Measurements from ENCODE around the gene TBL2. TPM values are rescaled to one million over a fixed set of nuclear protein-coding genes. Genes with fewer than 3 reads are reported as not detected.
"Not testable (repeated sequence)": the region's sequence is repeated elsewhere in the genome, so short reads cannot be mapped to it uniquely, and the experiment has no call there.

TBL2 gene
- total RNA-seq, 2 experiments from 2014 or later, result 23.3 to 27.2 TPM

DNA sequence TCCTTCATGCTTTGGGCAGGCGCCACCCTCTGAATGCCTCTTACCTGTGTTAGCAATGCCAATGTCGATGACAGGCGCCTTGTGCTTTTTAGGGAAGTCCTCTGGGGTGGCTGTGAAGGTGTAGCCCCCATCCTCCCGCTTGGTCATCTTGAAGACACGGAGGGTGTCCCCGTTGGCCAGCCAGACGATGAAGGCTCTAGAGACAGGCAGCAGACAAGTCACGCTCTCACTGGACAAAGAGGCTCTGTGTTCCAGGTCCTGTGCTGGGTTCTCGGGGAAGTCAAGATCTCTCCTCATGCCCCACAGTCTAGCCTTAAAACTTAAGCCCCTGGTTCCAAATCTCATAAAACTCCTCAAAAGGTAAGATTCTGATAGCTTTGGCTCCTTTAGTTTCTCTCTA is 5.1 kb downstream of the TBL2 start:
- DNase-seq, result no peak
- Mint-ChIP-seq H3K4me3 (no peak overlapping the region), H3K9me3 (ENCODE audit: low read depth) (no peaks in the 10 kb centered on the region), H3K27ac (no peak overlapping the region), H3K36me3 (peaks cover 39% of the 10 kb centered on the region), H3K4me1 (peaks cover 14% of the 10 kb centered on the region), H3K27me3 (no peaks in the 10 kb centered on the region)
- ATAC-seq, result no peak
- CTCF ChIA-PET, result no interaction called here

DNA sequence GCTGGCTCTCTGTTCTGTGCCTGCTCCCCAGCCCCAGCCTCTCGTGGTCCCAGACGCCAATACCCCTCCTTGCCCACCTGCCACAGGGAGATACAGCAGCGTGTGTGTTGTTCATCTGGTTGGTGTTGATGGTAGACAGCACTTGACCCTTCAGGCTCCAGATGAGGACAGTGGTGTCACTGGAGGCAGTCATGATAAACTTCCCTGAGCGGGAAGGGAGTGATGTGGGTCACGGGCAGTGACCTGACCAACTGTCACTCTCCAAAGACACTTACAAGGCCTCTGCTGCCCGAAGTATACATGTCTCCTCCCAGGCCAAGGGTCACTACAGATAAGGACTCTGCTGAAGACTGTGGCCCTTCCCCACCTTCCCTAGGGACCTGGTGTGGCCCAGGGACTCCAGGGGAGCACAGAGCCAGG is 5.6 kb downstream of the TBL2 start:
- no peaks in the 10 kb centered on the region for H3K9me3 Mint-ChIP-seq (ENCODE audit: low read depth)
- CTCF ChIA-PET, result interaction anchor here (0.8 kb wide), 1 partner anchor 14 kb away, joined by 3 read pairs; no protein-coding TSS in a partner anchor
- no peak overlapping the region for H3K27ac Mint-ChIP-seq
- ATAC-seq (no peak), DNase-seq (no peak)
- peaks cover 18% of the 10 kb centered on the region for H3K4me1 Mint-ChIP-seq
- peaks cover 38% of the 10 kb centered on the region for H3K36me3 Mint-ChIP-seq
- H3K27me3 Mint-ChIP-seq, result no peaks in the 10 kb centered on the region
- H3K4me3 Mint-ChIP-seq, result no peak overlapping the region

DNA sequence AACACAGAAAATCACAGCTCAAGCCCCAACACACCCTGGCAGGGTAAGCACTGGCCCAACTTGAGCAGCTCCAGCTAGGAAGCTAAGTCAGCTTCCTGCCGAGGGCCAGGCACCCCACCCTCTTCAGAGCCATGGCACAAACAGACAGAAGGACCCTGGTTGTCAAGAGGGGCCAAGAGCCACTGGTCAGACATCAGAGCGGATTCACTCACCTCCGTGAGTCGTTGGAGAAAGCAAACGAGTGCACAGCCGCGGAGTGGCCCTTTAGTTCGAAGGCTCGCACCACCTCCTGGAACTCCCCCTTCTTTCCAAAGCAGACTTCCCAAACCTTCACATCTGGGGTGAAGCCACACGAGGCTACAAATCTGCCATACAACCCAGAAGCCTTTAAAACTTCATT is 7.4 kb downstream of the TBL2 start:
- ATAC-seq (no peak), DNase-seq (no peak)
- Mint-ChIP-seq H3K27me3 (no peaks in the 10 kb centered on the region), H3K4me3 (no peak overlapping the region), H3K27ac (no peak overlapping the region), H3K9me3 (ENCODE audit: low read depth) (no peaks in the 10 kb centered on the region), H3K36me3 (peaks cover 38% of the 10 kb centered on the region), H3K4me1 (peaks cover 20% of the 10 kb centered on the region)
- CTCF ChIA-PET, result no interaction called here

DNA sequence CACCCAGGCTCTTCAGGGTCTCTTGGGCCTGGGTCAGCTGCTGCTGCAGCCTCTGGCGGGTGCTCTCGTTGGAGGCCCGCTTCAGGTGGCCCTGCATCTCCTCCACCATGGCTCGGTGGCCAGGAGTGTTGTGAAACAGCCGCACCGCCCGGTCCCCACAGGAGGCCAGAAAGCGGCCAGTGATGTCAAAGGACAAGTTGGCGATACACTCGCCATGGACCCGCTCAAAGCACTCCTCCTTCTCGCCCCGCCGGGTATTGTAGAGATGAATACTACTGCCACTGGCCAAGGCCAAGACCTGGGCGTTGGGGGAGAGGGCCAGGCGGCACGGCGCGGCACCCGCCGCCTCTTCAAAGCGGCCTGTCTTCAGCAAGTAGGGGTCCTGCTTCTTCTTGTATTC is 7.9 kb downstream of the TBL2 start:
- CTCF ChIA-PET, result no interaction called here
- ATAC-seq, result no peak
- Mint-ChIP-seq H3K4me3 (no peak overlapping the region), H3K4me1 (peaks cover 25% of the 10 kb centered on the region), H3K27me3 (no peaks in the 10 kb centered on the region), H3K36me3 (peaks cover 38% of the 10 kb centered on the region), H3K9me3 (ENCODE audit: low read depth) (no peaks in the 10 kb centered on the region), H3K27ac (no peak overlapping the region)
- DNase-seq, result no peak

DNA sequence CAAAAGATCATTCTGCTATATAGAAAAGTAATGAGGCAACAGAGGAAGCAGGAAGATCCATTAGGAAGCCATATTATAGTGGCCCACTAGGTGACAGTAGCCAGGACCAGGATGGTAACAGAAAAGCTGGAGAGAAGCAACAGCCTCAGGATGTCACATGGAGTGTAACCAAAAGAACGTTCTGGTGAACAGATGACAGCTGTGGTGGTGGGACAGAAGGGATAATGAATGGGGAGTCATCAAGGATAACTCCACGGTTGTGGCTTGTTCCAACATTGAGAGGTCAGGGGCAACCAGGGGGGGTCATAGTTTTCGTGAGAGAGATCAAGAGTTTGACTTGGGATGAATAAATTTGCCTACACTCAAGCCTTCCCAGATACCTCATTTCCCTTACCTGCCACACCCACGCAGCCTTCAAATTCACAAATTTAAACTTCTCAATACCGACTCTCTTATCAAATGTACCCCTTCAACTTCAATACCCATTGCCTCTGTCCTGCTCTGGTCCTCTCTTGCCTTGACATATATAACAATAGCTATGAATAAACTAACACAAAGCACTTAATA is 9.3 kb downstream of the TBL2 start:
- CTCF ChIA-PET, result no interaction called here
- Mint-ChIP-seq H3K36me3 (peaks cover 33% of the 10 kb centered on the region), H3K4me3 (no peak overlapping the region)

DNA sequence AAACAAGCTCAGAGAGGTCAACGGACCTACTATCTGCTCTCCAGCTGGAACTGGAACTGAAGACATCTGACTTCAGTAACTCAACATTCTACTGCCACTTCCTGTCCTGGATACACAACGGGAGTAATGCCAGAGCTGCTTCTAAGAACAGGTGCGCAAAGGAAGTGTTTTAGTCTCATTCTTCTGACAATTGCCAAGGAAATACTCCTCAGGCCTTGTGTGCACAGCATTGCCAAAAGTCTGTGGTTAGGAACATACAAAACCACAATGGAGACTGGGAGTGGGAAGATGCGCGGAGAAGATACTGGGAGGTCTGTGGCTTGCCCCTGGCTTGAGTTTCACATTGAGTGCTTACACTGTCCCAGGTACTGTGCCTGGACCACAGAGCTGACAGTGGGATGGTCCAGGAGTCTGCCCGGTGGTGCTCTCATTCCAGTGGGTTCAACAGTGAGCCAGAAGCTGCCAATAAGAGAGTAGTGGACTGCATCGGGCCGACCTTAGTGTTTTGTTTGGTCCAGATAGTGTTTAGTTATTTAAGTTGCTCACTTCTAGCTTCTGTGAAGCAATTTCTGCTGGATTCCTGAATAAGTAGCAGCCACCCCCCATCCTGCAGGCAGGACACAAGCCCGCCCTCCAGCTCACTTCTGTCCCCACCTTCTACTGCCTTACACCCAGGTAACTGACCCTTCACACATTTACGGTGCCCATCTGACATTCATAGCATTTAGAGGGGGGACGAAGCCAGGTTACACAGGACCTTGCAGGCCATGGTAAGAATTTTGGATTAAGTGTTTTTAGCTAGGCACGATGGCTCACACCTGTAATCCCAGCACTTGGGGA is 10.3 kb downstream of the TBL2 start:
- H3K27me3 Mint-ChIP-seq, result no peaks in the 10 kb centered on the region
- no peak overlapping the region for H3K27ac Mint-ChIP-seq
- DNase-seq, result no peak
- no peak for ATAC-seq
- CTCF ChIA-PET, result interaction anchor here (0.7 to 1.3 kb wide), 5 partner anchors 10 to 47 kb away, joined by 3 read pairs; partner anchors contain the start of genes BCL7B and TBL2
- H3K4me1 Mint-ChIP-seq, result peaks cover 27% of the 10 kb centered on the region
- no peak overlapping the region for H3K4me3 Mint-ChIP-seq
- H3K36me3 Mint-ChIP-seq, result peaks cover 30% of the 10 kb centered on the region
- H3K9me3 Mint-ChIP-seq (ENCODE audit: low read depth), result no peaks in the 10 kb centered on the region

More for the DNA sequence above, 9.3 kb downstream of the TBL2 start:
- Mint-ChIP-seq H3K4me1 (peaks cover 27% of the 10 kb centered on the region), H3K27me3 (no peaks in the 10 kb centered on the region), H3K27ac (no peak overlapping the region), H3K9me3 (ENCODE audit: low read depth) (no peaks in the 10 kb centered on the region)
- ATAC-seq (no peak), DNase-seq (no peak)

DNA sequence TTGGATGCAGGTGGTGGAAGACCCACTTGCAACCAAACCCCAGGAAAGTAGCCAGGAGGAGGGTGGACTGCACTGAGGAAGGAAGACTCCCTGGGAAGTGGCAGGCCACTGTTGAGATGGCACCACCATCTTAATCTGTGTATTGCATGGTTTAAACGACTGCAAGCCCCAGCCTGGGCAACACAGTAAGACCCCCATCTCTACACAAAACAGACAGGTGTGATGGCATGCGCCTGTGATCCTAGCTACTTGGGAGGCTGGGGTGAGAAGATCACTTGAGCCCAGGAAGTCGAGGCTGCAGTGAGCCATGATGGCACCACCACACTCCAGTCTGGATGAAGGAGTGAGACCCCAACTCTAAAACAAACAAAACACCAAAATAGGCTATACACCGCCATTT is 11.2 kb downstream of the TBL2 start:
- ATAC-seq (no peak), DNase-seq (no peak)
- H3K9me3 Mint-ChIP-seq (ENCODE audit: low read depth), result no peaks in the 10 kb centered on the region
- H3K27me3 Mint-ChIP-seq, result no peaks in the 10 kb centered on the region
- peaks cover 27% of the 10 kb centered on the region for H3K4me1 Mint-ChIP-seq
- peaks cover 21% of the 10 kb centered on the region for H3K36me3 Mint-ChIP-seq
- no peak overlapping the region for H3K4me3 Mint-ChIP-seq
- no peak overlapping the region for H3K27ac Mint-ChIP-seq
- CTCF ChIA-PET, result interaction anchor here (0.7 to 2.2 kb wide), 6 partner anchors 10 to 46 kb away, joined by 3 to 17 read pairs (median 3); partner anchors contain the start of genes BCL7B and TBL2

DNA sequence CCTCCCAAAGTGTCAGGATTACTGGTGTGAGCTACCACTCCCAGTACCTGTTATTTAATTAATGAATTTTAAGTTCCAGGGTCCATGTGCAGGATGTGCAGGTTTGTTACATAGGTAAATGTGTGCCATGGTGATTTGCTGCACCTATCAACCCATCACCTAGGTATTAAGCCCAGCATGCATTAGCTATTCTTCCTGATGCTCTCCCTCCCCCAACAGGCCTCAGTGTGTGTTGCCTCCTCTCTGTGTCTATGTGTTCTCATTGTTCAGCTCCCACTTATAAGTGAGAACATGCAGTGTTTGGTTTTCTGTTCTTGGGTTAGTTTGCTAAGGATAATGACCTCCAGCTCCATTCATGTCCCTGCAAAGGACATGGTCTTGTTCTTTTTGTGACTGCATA is 11.9 kb downstream of the TBL2 start:
- not testable (repeated sequence) for H3K27me3 Mint-ChIP-seq; DNase-seq; H3K9me3 Mint-ChIP-seq (ENCODE audit: low read depth)
- Mint-ChIP-seq H3K36me3 (peaks cover 17% of the 10 kb centered on the region), H3K4me3 (peak overlapping the region; percentile 72), H3K4me1 (peaks cover 29% of the 10 kb centered on the region), H3K27ac (peak overlapping the region; percentile 84)
- peak; percentile 46 for ATAC-seq
- CTCF ChIA-PET, result interaction anchor here (0.8 to 2.2 kb wide), 10 partner anchors 10 to 169 kb away, joined by 3 to 17 read pairs (median 4); partner anchors contain the start of genes BCL7B and TBL2

DNA sequence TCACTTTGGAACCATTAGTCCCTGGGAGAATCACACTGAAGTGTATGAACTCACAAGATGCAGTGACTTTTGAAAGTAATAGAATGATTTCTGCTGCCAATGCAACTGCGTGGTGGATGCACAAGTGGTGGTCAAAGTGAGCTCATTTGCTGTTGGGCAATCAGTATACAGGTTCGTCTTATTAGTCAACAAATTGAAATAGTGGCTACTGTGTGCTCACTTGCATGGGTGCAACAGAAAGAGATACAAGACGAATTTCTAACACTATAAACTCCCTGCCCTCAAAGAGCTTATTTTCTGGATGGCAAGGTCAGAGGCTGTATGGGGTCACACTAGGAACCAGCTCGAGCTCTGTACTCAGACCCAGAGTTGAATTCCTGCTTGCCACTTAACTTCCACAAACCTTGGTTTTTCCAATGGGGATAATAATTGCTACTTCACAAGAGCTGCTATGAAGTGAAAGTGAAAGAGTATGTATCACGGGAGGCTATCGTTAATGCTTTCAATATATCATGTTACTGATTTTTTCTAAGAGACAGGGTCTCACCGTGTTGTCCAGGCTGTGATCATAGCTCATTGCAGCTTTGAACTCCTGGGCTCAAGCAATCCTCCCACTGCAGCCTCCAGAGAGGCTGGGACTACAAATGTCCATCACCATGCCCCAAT is 12.6 kb downstream of the TBL2 start:
- no peaks in the 10 kb centered on the region for H3K27me3 Mint-ChIP-seq
- peak overlapping the region; percentile 72 for H3K4me3 Mint-ChIP-seq
- ATAC-seq (peak; percentile 66), DNase-seq (no peak)
- H3K27ac Mint-ChIP-seq, result peak overlapping the region; percentile 84
- H3K4me1 Mint-ChIP-seq, result peaks cover 29% of the 10 kb centered on the region
- CTCF ChIA-PET, result interaction anchor here (0.8 to 2.2 kb wide), 9 partner anchors 9 to 169 kb away, joined by 3 to 17 read pairs (median 4); partner anchors contain the start of genes BCL7B and TBL2
- no peaks in the 10 kb centered on the region for H3K9me3 Mint-ChIP-seq (ENCODE audit: low read depth)
- H3K36me3 Mint-ChIP-seq, result peaks cover 13% of the 10 kb centered on the region

DNA sequence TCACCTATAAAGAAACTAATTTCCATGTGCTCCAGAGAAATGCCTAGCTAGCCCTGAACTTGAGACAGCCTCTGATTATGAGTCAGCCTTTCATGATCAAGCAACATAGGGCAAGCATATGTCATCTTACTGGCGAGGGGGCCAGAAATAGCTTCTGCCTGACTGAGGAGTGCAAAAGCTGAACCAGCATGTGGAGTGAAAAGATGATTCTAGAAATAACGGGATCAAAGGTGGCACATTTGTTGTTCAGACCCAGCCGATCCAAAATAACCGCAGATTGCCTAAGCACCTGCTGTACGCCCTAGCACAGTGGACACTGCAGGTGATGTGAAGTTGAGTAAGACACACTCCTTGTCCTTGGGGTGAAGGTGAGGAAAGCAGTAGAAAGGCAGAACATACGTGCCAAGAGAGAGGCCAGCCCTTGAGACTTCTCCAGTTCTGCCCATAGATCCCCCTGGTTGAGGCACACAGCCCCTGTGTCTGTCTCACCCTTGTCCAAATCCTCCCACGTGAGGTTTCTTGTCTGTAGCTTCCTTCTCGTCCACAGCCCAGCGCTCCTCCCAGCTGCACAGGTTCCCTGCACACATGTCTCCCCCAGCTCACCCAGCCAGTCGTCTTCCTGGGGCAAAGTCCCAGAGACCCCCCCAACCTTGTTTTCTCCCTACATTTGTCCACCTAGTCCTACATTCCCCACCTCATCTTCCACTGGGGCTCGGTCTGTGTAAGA is 18.1 kb downstream of the TBL2 start:
- Mint-ChIP-seq H3K36me3 (peaks cover 3% of the 10 kb centered on the region), H3K9me3 (ENCODE audit: low read depth) (no peaks in the 10 kb centered on the region), H3K4me1 (peaks cover 25% of the 10 kb centered on the region), H3K4me3 (no peak overlapping the region), H3K27me3 (no peaks in the 10 kb centered on the region), H3K27ac (peak overlapping the region; percentile 4)
- DNase-seq, result no peak
- CTCF ChIA-PET, result interaction anchor here (1.2 to 4.8 kb wide), 4 partner anchors 33 to 166 kb away, joined by 4 to 26 read pairs (median 7); partner anchors contain the start of gene BAZ1B
- ATAC-seq, result no peak

DNA sequence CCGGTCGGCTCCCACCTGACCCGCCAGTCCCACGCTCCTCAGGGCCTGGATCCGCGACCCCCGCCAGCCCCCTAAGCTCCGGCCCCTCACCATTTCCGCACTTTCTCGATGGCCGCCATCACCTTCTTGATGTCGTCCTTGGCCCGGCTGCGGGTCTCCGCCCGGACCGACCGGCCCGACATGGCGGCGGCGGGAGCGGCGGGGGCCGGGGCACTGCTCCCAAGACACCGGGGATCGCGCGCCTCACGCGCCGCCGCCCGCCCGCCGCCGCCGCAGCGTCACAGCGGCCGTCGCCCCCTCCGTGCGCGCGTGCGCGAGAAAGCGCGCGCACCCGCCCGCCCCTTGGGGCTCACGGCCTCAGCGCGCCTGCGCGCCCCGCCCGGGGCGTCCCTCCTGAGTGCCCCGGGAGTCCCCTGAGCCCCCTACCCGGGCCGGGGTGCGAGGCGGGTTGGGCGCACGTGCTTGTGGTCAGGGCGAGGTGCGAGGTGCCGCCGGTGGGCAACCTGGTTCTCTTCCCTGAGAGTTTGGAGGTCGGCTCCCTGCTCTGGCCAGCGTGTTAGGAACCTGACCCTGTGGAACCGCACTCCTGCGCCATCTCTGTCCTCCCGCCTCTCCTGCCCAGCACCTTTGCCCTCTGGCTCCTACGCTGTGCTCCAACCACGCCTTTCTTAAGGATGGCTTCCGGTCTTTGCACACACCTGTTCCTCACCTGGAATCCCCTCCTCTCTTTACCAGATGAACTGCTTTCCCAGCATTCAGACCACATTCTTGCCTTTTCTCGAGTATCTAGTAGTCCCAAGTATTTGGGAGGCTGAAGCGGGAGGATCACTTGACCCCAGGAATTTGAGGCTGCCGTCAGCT is 20.8 kb downstream of the TBL2 start, which contains the start of gene BCL7B:
Gene BCL7B (minus strand): TSS at position 294 of the 861 bp plus-strand sequence. CDS start 112 bp downstream, at position 182.
- CTCF ChIA-PET, result interaction anchor here (0.7 to 4.8 kb wide), 9 partner anchors 9 to 177 kb away, joined by 3 to 26 read pairs (median 5); partner anchors contain the start of genes BAZ1B and TBL2
- H3K27ac Mint-ChIP-seq, result peak within 1 kb of the TSS; percentile 98
- ATAC-seq (peak; percentile 70), DNase-seq (peak; percentile 81)
- H3K27me3 Mint-ChIP-seq, result no peaks in the 10 kb centered on the region
- no peaks in the 10 kb centered on the region for H3K9me3 Mint-ChIP-seq (ENCODE audit: low read depth)
- peaks cover 11% of the 10 kb centered on the region for H3K36me3 Mint-ChIP-seq
- peak within 1 kb of the TSS; percentile 97 for H3K4me3 Mint-ChIP-seq
- H3K4me1 Mint-ChIP-seq, result peaks cover 40% of the 10 kb centered on the region

DNA sequence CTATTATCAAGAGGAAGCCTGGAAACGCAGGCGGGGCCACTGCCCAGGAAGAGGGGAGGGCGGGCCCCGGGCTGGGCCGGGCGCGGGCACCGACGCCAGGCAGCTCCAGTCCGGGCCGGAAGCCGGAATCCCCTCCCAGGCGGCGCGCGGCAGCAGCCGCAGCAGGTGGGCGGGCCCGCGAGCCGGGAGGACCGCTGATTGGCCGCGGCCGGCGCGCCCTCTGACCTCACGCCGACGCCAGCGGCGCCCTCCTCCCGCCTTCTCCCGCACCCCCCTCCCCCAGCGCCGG is 21.3 kb downstream of the TBL2 start:
- peak overlapping the region; percentile 97 for H3K4me3 Mint-ChIP-seq
- CTCF ChIA-PET, result interaction anchor here (0.7 to 4.8 kb wide), 9 partner anchors 9 to 178 kb away, joined by 3 to 26 read pairs (median 5); partner anchors contain the start of genes BAZ1B and TBL2

More for the DNA sequence above, 21.3 kb downstream of the TBL2 start:
- no peaks in the 10 kb centered on the region for H3K9me3 Mint-ChIP-seq (ENCODE audit: low read depth)
- peak; percentile 93 for ATAC-seq
- peak overlapping the region; percentile 92 for H3K27ac Mint-ChIP-seq
- no peaks in the 10 kb centered on the region for H3K27me3 Mint-ChIP-seq
- peaks cover 15% of the 10 kb centered on the region for H3K36me3 Mint-ChIP-seq
- DNase-seq, result peak; percentile 94
- peaks cover 41% of the 10 kb centered on the region for H3K4me1 Mint-ChIP-seq

Measured in activated CD8-positive, alpha-beta memory T cell treated with anti-CD3 and anti-CD28 coated beads, Interleukin-2, amount 10 ng/mL, durations not matched to agents 7 days and 5 days (primary cell).